ENCODE data around the gene PTPRN2. TPM values are rescaled to one million over a fixed set of nuclear protein-coding genes. Genes with fewer than 3 reads are reported as not detected.

The PTPRN2 gene
- total and polyA plus RNA-seq, 2 donors (not counting 3 experiments of a cell fraction or from before 2014, with no cell fraction given), result 0.62 to 0.88 TPM

DNA sequence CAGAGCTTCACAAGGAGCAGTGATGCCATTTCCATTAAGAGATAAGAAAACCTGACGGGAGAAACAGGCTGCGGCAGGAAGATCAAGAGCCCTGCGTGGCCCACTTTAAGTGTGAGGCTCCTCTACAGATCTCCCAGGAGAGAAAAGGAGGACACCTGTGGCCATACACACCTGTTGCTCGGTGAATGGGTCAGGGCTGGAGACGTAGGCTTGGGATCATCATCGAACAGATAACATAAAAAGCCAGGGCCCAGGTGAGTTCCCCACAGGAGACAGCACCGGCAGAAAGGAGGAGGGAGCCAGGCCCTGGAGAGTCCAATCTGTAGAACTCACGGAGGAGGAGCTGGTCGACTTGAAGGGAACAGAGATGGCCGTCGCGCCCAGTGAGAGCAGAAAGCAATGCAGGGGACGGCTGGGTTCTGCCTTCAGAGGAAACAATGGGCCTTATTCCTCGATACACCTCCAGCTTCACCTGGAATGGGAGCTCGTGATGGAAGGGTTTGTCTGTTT, 694.0 kb downstream of the PTPRN2 start:
- intact Hi-C loops (cut with micrococcal nuclease), result no loop called here
- Histone ChIP-seq H4K20me1 (replicated peaks; ENCODE audit: control insufficient read depth, extremely low read depth, insufficient read depth, low read length) (no peaks in the 10 kb centered on the region), H3K27ac (ENCODE audit: insufficient read depth, low read depth, low read length) (no peak overlapping the region), H3K4me3 (replicated peaks in 1 of 3; ENCODE audit: insufficient read depth in 1 of 3, low read depth in 1 of 3, low read length in 3 of 3) (no peak overlapping the region), H3K4me2 (ENCODE audit: insufficient read depth, low read length) (no peak overlapping the region), H3K9me3 (replicated peaks; ENCODE audit: control insufficient read depth, insufficient read depth, low read length) (peaks cover 6% of the 10 kb centered on the region), H3K9me1 (replicated peaks; ENCODE audit: control insufficient read depth, extremely low read depth, insufficient read depth, low read length) (no peaks in the 10 kb centered on the region), H3K4me1 (ENCODE audit: control insufficient read depth, extremely low read depth, insufficient read depth, low read length) (no peaks in the 10 kb centered on the region), H3K79me2 (ENCODE audit: control insufficient read depth, insufficient read depth, low read length) (no peaks in the 10 kb centered on the region), H3K9ac (replicated peaks; ENCODE audit: extremely low read depth, insufficient read depth, low read length) (no peak overlapping the region), H3K36me3 (ENCODE audit: control insufficient read depth in 2 of 2, extremely low read depth in 1 of 2, insufficient read depth in 2 of 2, low read length in 2 of 2) (no peaks in the 10 kb centered on the region), H2AFZ (ENCODE audit: low read depth, low read length) (no peak overlapping the region), H3K27me3 (ENCODE audit: control insufficient read depth in 2 of 2, insufficient read depth in 2 of 2, low read length in 2 of 2) (no peaks in the 10 kb centered on the region)
- BruUV-seq (replicated peaks), result no TSS peak
- dilution Hi-C loops (cut with MboI; ENCODE audit: extremely low pct_ligation_motif_present, low sequenced_read_pairs), result no loop called here
- no peak for FAIRE-seq
- DNase-seq (ENCODE audit: low read depth, low spot score), result no peak
- POLR2A ChIA-PET, result no interaction called here
- no peak for TF ChIP-seq POLR2AphosphoS5 (IDR thresholded peaks at IDR 0.05; ENCODE audit: insufficient read depth, low read depth, low read length)
- TF ChIP-seq FOS (IDR thresholded peaks at IDR 0.05; ENCODE audit: borderline replicate concordance, insufficient read depth, low read length), result no peak
- TF ChIP-seq, protein P1, sequence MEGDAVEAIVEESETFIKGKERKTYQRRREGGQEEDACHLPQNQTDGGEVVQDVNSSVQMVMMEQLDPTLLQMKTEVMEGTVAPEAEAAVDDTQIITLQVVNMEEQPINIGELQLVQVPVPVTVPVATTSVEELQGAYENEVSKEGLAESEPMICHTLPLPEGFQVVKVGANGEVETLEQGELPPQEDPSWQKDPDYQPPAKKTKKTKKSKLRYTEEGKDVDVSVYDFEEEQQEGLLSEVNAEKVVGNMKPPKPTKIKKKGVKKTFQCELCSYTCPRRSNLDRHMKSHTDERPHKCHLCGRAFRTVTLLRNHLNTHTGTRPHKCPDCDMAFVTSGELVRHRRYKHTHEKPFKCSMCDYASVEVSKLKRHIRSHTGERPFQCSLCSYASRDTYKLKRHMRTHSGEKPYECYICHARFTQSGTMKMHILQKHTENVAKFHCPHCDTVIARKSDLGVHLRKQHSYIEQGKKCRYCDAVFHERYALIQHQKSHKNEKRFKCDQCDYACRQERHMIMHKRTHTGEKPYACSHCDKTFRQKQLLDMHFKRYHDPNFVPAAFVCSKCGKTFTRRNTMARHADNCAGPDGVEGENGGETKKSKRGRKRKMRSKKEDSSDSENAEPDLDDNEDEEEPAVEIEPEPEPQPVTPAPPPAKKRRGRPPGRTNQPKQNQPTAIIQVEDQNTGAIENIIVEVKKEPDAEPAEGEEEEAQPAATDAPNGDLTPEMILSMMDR (IDR thresholded peaks at IDR 0.05; ENCODE audit: extremely low read depth in 1 of 2, insufficient read depth in 1 of 2, low read depth in 1 of 2, low read length in 2 of 2), result no peak
- TF ChIP-seq EZH2 (IDR thresholded peaks at IDR 0.05; ENCODE audit: borderline replicate concordance, low read depth, low read length, severe bottlenecking), result no peak
- no peak for TF ChIP-seq GATA2 (IDR thresholded peaks at IDR 0.05; ENCODE audit: insufficient read depth, insufficient read length, low read depth, low read length)
- no peak for TF ChIP-seq MYC (IDR thresholded peaks at IDR 0.05; ENCODE audit: low read depth, low read length)
- no peak for TF ChIP-seq POLR2A (IDR thresholded peaks at IDR 0.05; ENCODE audit: low read depth, low read length)
- TF ChIP-seq JUN (IDR thresholded peaks at IDR 0.05; ENCODE audit: borderline replicate concordance, insufficient read depth, insufficient read length, low read depth), result no peak
- TF ChIP-seq MAX (IDR thresholded peaks at IDR 0.05; ENCODE audit: insufficient read depth, insufficient read length), result no peak
- CTCF ChIA-PET, result no interaction called here

Measured in endothelial cell of umbilical vein (primary cell).